GM19239 (cell line): ENCODE measurements around the gene PAPPA2.

Source experiments
- DNase-seq: peaks from one replicate; pipeline ENCODE4 v3.0.0; 2011; ENCODE audit warnings: low spot score; ENCODE audit not compliant: insufficient read length
- FAIRE-seq: peaks from 2 replicates; lab custom pipeline; 2011; peaks lifted over from hg19 to GRCh38; lab: Jason Lieb, UNC

PAPPA2 gene

DNA sequence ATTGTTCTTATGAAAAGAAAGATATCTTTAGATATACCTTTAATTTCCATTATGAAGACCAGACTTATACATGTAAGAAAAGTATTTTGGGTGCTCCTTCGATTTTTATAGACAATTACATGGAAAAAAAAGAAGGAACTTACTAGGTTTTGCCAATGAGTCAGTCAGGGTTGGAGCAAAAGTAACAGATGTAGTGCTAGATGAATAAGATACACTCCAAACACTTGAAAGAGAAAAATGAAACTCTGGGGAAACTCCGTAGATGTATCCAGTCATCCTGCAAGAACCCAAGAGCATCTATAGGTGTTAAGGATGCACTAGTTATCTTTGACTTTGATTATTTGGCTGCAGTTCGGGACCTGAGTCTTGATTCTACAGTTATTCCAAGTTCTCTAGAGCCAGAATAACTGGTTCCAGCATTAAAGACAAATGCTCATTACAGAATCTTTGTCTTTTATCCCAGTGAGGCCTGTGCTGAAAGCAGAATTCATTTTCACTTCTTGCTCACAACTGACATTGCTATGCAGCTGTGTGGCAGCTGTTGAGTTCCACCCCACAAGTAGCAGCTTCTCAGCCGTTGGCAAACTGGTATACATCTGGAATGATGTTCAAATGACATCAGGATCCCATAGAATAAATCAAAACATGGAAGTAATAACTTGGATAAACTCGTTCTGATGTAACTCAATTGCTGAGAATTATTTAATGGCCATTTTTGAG is 375.5 kb downstream of the PAPPA2 start:
- FAIRE-seq (no peak), DNase-seq (no peak)

DNA sequence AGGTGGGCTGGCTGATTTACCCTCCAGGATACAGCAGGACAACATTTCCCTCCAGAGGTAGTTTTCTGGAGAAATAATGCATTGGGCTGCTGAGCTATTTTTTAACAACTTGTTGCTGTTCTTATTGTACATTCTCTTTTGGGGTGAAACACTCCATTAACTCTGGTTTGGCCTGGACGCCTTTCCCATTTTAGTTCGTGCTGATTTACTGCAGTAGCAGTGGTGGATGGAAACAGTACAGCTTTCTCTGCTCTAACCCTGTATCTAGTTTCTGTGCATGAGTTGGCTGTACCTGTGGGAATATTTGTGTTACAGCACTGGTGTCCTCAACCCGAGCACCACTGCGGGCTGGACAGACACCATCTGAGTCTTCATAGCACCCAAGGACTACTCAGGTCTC is 376.2 kb downstream of the PAPPA2 start:
- no peak for FAIRE-seq
- no peak for DNase-seq

DNA sequence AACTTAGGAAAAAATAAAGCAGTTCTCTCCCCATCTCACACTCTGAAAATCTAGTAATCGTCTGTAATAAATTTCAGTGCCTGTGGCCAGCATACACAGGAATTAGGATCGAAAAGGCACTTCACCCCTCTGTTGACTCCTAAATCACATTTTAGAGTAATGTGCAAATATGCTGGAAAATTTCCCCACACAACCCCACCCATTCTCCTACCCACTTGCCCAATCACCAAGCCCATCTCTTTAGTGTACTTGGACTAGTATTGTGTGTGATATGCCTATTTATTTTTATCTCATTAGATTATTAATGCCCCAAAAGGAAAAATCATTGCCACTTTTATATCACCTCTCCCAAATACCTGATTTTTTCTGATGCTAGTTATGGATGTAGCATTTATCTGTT is 378.3 kb downstream of the PAPPA2 start:
- DNase-seq = no peak
- FAIRE-seq = no peak

DNA sequence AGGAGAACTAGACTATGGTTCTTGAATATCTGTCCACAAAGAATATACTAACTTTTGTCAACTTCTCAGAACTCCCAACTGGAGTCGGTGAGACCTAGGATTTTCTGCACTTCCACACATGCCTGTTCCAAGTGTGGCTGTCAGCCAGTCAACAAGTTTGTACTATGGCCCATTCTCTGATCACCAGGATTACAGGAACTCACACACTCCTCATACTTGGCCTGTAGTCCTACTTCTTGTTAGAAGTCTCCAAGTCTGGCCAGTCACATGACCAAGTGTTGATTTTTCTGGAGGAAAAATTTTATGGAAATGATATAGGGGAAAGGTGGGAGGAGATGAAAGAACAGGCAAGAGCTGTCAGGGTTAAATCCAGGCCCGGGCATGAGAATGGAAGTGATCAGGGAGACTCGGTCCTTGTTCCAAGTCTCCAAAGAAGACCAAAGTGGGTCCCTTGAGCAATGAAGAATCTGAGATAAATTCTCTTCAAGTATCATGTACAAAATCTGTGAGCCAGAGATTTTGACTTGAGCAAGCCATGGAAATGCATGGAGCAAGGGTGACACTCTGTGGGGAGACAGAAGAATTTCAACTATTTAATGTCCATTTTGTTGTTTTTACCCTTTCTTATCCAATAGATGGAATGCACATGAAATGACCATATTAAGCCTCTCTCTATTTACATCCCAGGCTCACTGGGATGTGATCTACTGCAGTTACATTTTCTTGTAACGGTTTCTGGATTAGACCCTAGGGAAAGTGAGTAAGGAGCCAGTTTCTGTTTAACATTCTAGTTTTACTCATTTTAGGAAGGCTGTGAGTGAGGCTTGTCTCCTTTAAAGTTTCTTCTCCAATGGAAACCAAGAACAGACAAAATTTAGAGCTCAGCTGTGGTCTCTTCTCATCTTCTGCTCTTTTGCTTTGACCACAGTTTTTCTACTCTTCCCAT is 380.6 kb downstream of the PAPPA2 start:
- FAIRE-seq (peak; percentile 18), DNase-seq (no peak)

DNA sequence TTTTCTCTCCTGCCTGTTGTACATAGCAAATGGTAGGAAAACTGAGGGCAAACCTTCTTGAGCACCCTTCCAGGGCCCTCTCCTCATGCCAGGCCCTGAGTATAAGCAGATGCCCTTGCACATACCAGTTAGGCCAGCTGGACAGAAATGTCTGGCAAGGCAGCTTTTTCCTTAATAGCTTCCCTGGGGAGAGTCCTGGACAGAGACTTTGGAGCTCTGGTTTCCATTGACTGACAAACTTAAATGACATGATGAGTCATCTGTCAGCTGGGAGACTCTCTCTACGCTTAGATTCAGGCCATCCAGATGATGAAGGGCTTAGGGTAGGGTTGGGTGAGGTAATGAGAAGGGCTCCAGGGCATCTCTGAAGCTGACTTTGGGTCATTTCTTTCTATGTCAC is 384.1 kb downstream of the PAPPA2 start:
- FAIRE-seq (no peak), DNase-seq (no peak)

DNA sequence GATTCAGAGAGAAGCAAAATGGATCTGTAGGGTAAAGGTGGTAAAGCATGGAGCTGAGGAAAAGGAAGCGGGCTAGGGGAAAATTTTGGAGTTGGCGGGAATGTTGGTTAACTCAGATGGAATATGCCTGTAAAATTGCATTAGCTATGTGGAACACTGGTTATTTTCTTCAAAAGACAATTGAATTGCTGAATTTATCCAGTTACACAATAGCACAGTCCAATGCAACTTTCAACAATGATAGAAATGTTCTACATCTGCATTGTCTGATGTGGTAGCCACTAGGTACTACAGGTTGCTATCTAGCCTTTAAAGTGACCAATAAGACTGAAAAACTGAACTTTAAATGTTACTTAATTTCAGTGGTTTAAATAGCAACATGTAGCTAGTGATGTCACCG is 386.3 kb downstream of the PAPPA2 start:
- no peak for FAIRE-seq
- no peak for DNase-seq

DNA sequence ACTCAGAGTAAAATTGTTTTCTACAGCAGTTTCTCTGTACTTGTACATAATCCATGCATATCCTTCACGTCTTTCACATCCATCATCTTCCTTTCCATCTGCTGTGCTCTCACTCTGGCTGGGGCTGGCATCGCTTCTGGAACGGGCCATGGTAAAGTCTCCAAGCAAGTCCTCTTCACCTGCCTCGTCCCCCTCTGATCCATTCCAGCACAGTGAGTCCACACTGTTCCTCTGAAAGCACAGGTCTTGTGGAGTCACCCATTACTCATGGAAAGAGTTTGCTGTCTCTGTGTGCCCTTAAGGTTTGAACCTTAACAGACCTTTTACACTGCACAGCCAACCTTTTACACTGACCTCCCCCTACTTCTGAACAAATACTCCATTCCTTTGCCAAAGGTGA is 387.9 kb downstream of the PAPPA2 start:
- DNase-seq (no peak), FAIRE-seq (no peak)

DNA sequence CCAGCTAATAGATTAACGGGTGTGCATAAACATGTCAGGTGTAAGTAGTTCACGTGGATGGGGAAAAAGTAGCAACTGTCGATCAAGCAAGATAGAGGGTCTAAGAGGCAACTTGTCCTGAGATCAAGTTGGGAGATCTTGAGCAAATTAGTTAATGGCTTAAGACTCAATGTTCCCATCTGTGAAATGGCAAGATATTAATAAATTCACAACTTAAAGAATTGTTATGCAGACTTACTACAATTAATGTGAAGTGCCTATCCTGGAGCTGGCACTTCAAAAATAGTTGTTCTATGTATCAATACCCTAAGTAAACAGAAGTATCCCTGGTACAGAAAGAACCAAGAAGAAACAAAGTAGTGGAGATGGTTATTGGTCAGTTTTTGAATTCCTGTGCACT is 389.1 kb downstream of the PAPPA2 start:
- DNase-seq (no peak), FAIRE-seq (no peak)

DNA sequence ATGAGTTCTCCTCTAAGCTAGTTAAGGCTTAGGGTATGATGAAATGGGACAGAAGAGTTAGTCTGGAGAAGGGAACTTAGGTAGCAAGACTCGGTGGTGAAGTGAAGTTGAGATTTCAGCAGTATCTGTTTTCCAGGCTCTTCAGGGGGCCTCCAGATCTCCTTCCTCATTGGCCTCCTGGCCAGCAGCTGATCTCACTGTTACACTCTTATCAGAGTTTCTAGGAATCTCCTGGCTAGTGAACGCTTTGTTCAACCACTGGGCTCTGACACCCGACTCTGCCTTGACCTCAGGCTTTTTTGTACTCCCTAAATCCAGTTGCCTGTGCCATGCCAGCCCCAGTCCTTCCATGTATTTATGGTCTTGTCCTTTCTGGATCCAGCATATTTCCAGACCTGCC is 390.5 kb downstream of the PAPPA2 start:
- DNase-seq (no peak), FAIRE-seq (no peak)

DNA sequence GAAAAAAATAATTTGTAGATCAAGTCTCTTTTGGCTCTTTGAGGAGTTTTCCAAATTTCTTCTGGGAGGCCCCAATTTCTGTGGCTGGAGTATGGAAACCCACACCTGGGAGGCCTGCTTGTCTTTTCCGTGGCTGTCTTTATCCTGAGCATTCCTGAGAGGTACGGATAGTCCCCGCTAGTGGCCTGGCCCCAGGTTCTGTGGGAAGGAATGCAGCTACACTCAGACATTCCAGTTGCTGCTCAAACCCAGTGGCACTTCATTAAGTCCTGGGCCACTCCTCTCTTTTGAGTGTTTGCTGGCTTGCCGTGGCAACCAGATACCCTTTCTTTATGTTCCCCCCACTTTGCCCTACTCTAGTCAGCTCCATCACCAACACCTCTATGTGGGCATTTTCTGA is 391.1 kb downstream of the PAPPA2 start:
- DNase-seq (no peak), FAIRE-seq (no peak)

DNA sequence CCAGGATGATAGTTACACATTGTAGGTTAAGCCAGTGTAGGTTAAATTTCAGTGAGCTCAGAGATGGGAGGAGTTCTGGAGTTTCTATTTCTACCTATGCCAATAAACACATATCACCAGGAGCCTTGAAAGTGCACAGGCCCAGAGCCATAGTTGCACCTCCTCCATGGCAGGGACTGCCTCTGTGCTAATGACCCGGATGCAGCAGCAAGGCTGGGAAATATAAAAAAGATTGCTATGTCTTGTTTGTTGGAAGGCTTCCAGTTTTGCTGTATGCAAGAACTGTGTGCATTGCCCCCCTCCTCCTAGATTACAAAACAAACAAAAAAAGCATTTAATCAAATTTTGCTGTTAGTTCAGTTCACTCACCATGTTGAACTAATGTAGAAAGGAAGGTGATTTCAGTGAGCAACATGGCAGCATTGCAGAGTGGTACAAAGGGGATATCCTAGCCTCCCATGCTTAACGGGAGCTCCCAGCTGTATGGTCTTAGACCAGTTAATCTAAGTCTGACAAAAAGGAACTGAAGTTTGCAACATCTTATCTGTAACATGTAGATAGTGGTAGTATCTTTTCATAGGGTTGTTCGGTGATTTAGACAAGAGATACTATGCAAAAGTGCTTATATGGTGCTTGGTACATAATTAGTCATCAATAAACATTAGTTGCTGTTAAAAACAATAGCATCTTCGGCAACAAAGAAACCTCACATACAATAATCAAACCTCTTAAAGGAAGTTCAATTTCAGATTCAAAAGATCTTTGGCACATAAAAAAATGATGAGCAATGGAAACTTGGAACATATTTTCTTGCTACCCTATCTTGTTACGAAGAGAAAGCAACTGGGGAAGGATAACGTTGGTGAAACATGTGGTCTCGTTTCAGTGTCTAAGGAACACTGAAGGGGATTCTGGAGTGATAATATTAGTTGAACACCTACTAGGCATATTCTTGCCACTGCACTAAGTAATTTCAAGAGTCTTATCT is 392.1 kb downstream of the PAPPA2 start:
- FAIRE-seq = peak; percentile 55

DNA sequence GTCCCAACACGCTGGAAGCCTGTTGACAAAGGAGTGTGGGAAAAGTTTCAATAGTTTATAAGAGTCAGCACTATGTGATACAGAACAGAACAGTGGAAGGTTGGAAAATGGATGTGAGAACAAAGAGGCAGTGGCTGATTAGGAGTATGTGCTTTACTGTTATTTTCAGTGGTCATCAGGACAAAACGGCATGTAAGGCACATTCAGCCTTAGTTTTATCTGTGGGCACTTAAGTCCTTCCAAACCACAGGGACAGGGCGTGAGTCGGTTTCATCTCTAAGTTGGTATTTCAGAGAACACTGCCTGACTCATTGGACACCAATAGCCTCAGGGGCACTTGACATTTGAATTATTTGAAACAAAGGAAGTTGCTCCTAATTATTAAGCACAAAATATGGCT is 394.7 kb downstream of the PAPPA2 start:
- no peak for DNase-seq

More for the DNA sequence above, 392.1 kb downstream of the PAPPA2 start:
- DNase-seq = no peak

DNA sequence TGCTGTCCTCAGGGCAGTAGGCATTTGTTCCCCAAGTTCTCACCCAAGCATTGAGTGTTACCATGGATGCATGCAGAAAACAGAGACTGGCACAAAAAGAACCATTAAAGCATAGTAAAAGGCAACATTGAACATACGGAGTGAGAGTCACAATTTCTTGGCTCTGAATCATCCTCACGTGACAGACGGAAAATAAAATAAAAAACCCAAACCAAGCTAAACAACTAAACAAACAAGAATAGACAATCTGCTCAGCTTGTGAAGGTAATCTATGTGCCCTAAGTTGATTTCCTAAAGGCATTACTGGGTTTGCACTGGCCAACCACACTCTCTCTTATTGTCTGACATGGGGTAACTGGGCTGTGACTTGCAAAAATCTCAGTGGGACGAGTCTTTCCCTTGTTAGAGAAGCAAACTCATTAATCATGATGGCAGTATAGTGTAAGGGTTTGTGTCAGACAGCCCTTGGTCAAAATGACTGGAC is 395.5 kb downstream of the PAPPA2 start:
- no peak for FAIRE-seq
- no peak for DNase-seq

More for the DNA sequence above, 394.7 kb downstream of the PAPPA2 start:
- FAIRE-seq = no peak

DNA sequence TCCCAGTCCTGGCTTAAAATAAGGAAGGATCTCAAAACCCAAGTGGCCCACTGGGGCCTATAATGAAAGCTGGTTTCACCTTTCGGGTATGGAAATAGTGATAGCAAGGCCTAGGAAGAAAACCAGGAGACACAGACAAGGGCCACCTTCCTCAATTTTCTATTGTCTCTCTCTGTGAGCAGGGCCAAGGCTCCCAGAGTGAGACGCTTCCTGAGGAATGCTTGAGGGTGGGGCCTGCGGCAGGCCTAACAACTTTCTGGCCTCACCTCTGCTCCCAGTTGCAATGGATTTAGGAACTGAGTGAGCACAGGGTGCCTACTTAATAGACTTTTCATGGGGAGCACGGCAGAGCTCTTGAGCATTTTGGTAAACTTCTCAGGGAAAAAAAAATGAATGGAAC is 400.6 kb downstream of the PAPPA2 start:
- FAIRE-seq (no peak), DNase-seq (no peak)

DNA sequence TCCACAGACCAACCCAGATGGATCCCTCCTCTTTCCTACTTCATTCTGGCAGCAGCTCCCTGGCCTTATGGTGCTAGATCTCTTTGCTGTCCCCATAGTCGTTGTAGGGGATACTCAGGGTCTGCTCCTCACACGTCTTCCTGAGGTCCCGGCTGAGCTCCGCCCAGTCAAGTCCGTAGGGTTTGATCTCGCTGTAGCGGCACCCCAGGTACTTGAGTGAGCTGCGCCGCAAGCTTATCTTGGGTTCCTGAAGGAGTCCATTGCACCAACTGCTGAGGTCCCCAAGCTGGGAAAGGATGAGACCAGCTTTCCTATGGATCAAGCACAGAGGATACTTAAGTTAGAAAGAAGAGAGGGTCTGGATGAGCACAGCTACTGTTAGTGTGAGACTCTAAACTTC is 401.2 kb downstream of the PAPPA2 start:
- no peak for FAIRE-seq
- no peak for DNase-seq

DNA sequence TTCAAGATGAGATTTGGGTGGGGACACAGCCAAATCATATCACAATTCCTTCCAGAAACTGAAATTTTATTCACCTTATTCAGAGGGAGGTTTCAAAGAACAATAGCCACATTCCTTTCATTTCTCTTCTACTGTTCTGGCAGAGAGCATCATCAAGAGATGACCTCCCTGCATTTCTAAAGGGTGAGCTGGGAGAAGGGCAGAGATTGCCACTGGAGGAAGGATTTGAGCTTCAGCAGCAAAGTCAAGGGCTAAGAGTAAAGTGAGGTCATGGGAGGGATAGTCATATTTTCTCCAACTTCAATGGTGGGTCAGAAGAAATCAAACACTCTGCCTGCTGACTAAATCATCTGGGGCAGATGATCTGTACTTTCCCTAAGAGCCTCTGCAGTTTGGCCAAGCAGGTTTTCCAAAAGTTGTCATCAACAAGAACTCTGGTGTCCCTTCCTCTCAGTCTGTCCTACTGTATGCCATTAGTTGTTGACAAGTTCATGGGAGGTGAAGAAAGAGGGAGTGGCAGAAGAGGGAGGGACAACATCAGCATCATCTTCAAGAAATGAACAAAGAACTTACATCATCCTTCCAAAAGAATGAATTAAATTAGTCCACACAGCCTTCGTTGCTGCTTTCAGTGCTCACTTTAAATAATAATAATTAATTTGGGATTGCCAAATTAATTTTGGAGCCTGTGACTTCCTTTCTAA is 403.2 kb downstream of the PAPPA2 start:
- no peak for FAIRE-seq
- DNase-seq = no peak

DNA sequence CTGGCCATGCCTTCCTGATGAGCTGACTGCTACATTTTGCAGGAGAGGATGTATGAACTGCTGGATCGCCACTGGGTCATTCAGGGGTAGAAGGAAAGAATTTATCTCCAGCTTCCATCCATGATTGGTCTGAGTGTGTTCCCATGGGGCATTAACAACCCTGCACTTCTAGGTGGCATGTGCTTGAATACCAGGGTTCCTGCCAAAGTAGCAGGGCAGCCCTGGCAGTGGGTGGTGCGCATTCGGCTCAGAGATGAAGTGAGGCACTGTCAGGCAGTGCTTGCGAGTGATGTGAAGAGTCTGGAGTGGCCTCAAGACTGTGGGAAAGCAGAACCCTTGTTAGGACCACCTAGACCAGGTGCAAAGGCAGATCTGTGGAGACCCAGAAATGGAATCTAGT is 406.6 kb downstream of the PAPPA2 start:
- no peak for FAIRE-seq

DNA sequence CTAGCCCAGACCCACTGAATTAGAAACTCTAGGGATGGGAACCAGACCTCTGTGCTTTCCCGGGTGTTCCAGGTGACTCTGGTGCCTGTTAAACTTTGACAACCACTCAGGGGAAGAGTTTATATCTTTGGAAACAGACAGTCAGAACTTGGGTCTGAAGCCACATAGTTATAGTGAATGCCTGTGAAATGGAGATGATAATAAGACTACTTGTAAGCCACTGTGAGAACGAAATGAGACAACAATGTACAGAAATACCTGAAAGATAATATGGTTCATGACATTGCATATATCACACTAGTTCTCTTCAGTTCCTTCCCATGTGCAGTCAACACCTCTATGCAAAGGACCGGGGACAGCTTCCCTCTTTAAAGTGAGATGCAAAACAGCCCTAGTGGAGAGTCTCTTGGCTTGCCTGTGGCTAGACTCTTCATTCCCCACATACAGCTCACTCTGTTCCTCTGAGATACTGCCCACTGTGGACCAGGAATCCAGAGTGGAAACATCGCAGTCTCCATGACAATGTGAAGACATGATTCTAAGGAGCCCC is 414.1 kb downstream of the PAPPA2 start:
- FAIRE-seq = no peak
- no peak for DNase-seq

More for the DNA sequence above, 406.6 kb downstream of the PAPPA2 start:
- DNase-seq = no peak

DNA sequence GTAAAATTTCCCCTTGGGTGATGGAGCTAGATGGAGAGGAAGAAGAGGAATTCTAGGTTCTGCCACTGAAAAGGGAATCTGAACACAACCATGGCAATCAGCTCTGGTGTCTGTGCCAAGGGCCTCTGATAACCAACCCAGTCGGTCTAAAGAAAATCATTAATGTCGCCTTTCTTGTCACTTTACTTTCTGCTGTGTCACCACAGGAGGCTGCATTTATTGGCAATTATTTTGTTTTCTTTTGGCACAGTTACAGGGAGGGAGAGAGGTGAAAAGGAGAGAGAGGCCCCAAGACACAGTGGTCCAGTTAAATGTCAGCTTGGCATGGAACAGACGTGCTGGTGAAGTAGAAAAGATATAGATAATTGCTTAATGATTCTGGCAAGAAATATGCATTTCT is 414.6 kb downstream of the PAPPA2 start:
- FAIRE-seq = no peak
- DNase-seq = no peak
